Measurements from ENCODE around the gene GREB1L. TPM values are rescaled to one million over a fixed set of nuclear protein-coding genes. Genes with fewer than 3 reads are reported as not detected.

Gene GREB1L
- total RNA-seq, 1 experiment from 2014 or later, result 0.26 TPM

- TF ChIP-seq ZBTB43 (CRISPR knock-in tag; IDR thresholded peaks at IDR 0.05) (no peak), USF2 (CRISPR knock-in tag; IDR thresholded peaks at IDR 0.05) (no peak), NFYB (CRISPR knock-in tag; conservative IDR thresholded peaks at IDR 0.05; ENCODE audit: low read depth) (no peak), EMX1 (CRISPR knock-in tag; IDR thresholded peaks at IDR 0.05) (no peak)
These were observed 239.7 kb downstream of the GREB1L start (continued) for GRCh38 chr18:21481739-21482138.

GRCh38 chr18:21483051-21483450 lies 241.0 kb downstream of the GREB1L start:
- ChIA-PET POLR2A (no interaction called here), CTCF (no interaction called here)
- TF ChIP-seq ZNF232 (CRISPR knock-in tag; IDR thresholded peaks at IDR 0.05) (no peak), AFF4 (CRISPR knock-in tag; IDR thresholded peaks at IDR 0.05; ENCODE audit: borderline replicate concordance) (no peak), PRRX2 (CRISPR knock-in tag; IDR thresholded peaks at IDR 0.05) (no peak), NFE2L1 (CRISPR knock-in tag; IDR thresholded peaks at IDR 0.05) (no peak)
- Mint-ChIP-seq H3K27ac (no peak overlapping the region), H3K9me3 (no peaks in the 10 kb centered on the region), H3K4me3 (no peak overlapping the region), H3K27me3 (ENCODE audit: low read depth) (no peaks in the 10 kb centered on the region; the same call in 1 of the 2 replicates), H3K4me1 (peaks cover 16% of the 10 kb centered on the region), H3K36me3 (no peaks in the 10 kb centered on the region)
- ATAC-seq, result no peak
- no peak for DNase-seq (ENCODE audit: low spot score)

- Mint-ChIP-seq H3K27ac (peak overlapping the region; percentile 57; the same call in 1 of the 2 replicates), H3K27me3 (ENCODE audit: low read depth) (no peaks in the 10 kb centered on the region; the same call in 1 of the 2 replicates), H3K4me1 (peaks cover 16% of the 10 kb centered on the region), H3K9me3 (no peaks in the 10 kb centered on the region), H3K4me3 (no peak overlapping the region), H3K36me3 (no peaks in the 10 kb centered on the region)
- TF ChIP-seq SOX15 (CRISPR knock-in tag; IDR thresholded peaks at IDR 0.05), result no peak
- TF ChIP-seq GABPB1 (CRISPR knock-in tag; IDR thresholded peaks at IDR 0.05), result no peak
- no peak for TF ChIP-seq ZNF425 (CRISPR knock-in tag; conservative IDR thresholded peaks at IDR 0.05)
- no peak for TF ChIP-seq PREB (CRISPR knock-in tag; IDR thresholded peaks at IDR 0.05; ENCODE audit: borderline replicate concordance)
- TF ChIP-seq CREM (CRISPR knock-in tag; IDR thresholded peaks at IDR 0.05), result no peak
- TF ChIP-seq USF1 (CRISPR knock-in tag; IDR thresholded peaks at IDR 0.05), result no peak
- TF ChIP-seq RORB (CRISPR knock-in tag; IDR thresholded peaks at IDR 0.05), result no peak
- TF ChIP-seq NR1H2 (CRISPR knock-in tag; IDR thresholded peaks at IDR 0.05), result no peak
- ChIA-PET CTCF (interaction anchor here (1.0 to 1.5 kb wide), 3 partner anchors 41 to 293 kb away, joined by 3 to 4 read pairs (median 3); no protein-coding TSS in a partner anchor), POLR2A (no interaction called here)
- DNase-seq (ENCODE audit: low spot score), result no peak
- ATAC-seq, result no peak
These were observed 243.0 kb downstream of the GREB1L start for GRCh38 chr18:21484851-21485636.

Data from WTC11 (cell line).